Measurements from ENCODE around the gene GRM4.

GRM4 gene

DNA sequence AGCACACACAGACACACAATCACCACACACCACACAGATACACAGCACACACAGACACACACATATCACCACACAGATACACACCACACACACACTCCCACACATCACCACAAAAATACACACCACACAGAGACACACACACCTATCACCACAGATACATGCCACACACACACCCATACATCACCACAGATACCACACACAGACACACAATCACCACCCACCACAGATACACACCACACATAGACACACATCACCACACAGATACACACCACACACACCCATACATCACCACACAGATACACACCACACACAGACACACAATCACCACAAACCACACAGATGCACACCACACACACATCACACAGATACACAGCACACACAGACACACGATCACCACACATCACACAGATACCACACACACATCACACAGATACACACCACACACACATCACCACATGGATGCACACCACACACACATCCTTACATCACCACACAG, 74.0 kb downstream of the GRM4 start:
- Histone ChIP-seq H3K4me1 (ENCODE audit: control insufficient read depth, insufficient read depth, low read length) (peaks cover 13% of the 10 kb centered on the region), H3K9me3 (ENCODE audit: control insufficient read depth, low read length) (no peaks in the 10 kb centered on the region), H3K27me3 (ENCODE audit: control insufficient read depth, insufficient read depth, low read length, poor library complexity, severe bottlenecking) (no peaks in the 10 kb centered on the region), H3K36me3 (ENCODE audit: control insufficient read depth, insufficient read depth, low read length) (no peaks in the 10 kb centered on the region), H3K27ac (ENCODE audit: insufficient read depth, low read depth, low read length, poor library complexity, severe bottlenecking) (no peak overlapping the region), H3K4me3 (ENCODE audit: insufficient read depth, low read depth, low read length) (no peak overlapping the region)
- 89 to 94% methylated on average over 1 of the region's 1 CpG for WGBS, 2 experiments

DNA sequence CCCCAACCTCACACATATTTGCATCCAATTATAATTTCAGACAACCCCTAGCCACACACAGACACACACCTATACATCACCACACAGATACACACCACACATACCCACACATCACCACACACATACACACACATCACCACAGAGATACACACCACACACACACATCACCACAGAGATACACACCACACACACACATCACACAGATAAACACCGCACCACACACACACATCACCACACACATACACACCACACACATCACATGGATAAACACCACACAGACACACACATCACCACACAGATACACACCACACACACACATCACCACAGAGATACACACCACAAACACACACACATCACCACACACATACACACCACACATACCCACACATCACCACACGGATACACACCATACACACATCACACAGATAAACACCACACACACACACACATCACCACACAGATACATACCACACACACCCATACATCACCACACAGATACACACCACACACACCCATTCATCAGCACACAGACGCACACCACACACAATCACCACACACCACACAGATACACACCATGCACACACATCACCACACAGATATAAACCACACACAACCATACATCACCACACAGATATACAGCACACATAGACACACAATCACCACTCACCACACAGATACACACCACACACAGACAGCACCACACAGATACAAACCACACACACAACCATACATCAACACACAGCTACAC, 74.6 kb downstream of the GRM4 start:
- H3K27ac ChIP-seq (ENCODE audit: insufficient read depth, low read depth, low read length, poor library complexity, severe bottlenecking) = no peak overlapping the region
- 81 to 89% methylated on average over 3 of the region's 3 CpGs for WGBS, 2 experiments
- H3K4me3 ChIP-seq (ENCODE audit: insufficient read depth, low read depth, low read length) = no peak overlapping the region
- peaks cover 6% of the 10 kb centered on the region for H3K4me1 ChIP-seq (ENCODE audit: control insufficient read depth, insufficient read depth, low read length)
- H3K36me3 ChIP-seq (ENCODE audit: control insufficient read depth, insufficient read depth, low read length) = no peaks in the 10 kb centered on the region
- no peaks in the 10 kb centered on the region for H3K9me3 ChIP-seq (ENCODE audit: control insufficient read depth, low read length)
- no peaks in the 10 kb centered on the region for H3K27me3 ChIP-seq (ENCODE audit: control insufficient read depth, insufficient read depth, low read length, poor library complexity, severe bottlenecking)

DNA sequence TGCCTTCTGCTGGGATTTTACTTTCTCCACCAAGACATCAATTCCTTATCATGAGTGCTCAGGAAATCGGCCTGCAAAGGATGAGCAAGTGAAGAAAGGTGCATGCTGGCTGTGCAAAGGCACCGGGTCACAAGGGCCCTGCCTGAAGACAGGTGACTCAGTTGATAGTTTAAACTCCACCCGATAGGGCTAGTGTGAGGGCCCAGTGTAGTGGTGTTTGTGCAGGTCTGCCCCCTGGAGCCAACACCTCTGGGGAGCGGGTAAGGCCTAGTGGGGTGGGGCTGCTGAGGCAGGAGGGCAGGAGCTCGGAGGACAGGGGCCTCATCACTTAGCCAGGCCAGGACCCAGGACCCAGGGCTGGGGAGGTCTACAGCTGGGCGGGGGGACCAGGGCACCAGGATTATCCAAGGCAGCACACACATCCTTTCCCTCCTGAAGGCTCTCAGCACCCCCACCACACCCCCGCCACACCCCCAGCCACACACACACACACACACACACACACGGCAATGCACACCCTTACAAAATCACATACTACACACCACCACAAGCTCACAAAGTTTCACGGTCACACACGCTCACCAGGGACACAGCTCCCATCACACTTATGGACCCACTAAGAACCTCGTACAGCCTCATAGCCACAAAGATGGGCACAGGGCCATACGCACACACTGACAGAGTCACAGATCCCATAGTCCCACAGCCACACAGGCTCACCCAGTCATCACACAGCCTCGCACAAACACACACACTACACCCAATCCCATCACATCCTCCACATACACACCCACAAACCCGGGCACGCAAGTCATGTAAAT, 75.4 kb downstream of the GRM4 start:
- no peak overlapping the region for H3K4me3 ChIP-seq (ENCODE audit: insufficient read depth, low read depth, low read length)

DNA sequence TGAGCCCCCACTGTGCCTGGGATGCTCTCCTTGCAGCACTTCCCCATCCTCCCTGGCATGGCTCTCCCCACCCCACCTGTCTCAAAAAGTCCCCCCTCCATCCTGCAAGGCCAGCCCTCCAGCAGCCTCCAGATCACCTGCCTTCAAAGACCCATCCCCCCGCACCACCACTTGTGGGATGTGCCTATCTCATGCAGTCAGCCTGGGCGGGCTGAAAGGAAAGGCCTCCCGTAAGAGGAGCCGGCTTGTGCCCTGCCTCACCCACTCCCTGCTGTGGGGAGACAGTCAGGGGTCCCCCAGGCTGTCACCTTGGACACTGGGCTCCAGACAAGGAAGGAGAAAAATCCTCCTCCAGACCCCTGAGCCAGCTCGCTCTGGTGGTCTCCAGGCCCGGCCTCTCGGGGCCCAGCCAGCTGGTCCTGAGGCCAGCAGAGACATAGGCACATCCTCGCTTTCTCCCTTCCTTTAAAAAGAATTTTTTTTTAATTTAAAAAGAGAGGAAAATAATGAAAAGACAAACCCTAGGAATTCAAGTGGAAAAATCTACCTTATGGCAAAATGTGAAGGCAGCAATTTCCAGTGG, 77.3 kb downstream of the GRM4 start:
- H3K4me1 ChIP-seq (ENCODE audit: control insufficient read depth, insufficient read depth, low read length) = no peaks in the 10 kb centered on the region
- H3K9me3 ChIP-seq (ENCODE audit: control insufficient read depth, low read length) = no peaks in the 10 kb centered on the region
- no peak overlapping the region for H3K4me3 ChIP-seq (ENCODE audit: insufficient read depth, low read depth, low read length)
- 53 to 56% methylated on average over 5 to 6 of the region's 8 CpGs for WGBS, 2 experiments
- no peaks in the 10 kb centered on the region for H3K36me3 ChIP-seq (ENCODE audit: control insufficient read depth, insufficient read depth, low read length)
- H3K27ac ChIP-seq (ENCODE audit: insufficient read depth, low read depth, low read length, poor library complexity, severe bottlenecking) = no peak overlapping the region
- no peaks in the 10 kb centered on the region for H3K27me3 ChIP-seq (ENCODE audit: control insufficient read depth, insufficient read depth, low read length, poor library complexity, severe bottlenecking)

More for the DNA sequence above, 75.4 kb downstream of the GRM4 start:
- Histone ChIP-seq H3K27me3 (ENCODE audit: control insufficient read depth, insufficient read depth, low read length, poor library complexity, severe bottlenecking) (no peaks in the 10 kb centered on the region), H3K36me3 (ENCODE audit: control insufficient read depth, insufficient read depth, low read length) (no peaks in the 10 kb centered on the region), H3K9me3 (ENCODE audit: control insufficient read depth, low read length) (no peaks in the 10 kb centered on the region), H3K27ac (ENCODE audit: insufficient read depth, low read depth, low read length, poor library complexity, severe bottlenecking) (no peak overlapping the region), H3K4me1 (ENCODE audit: control insufficient read depth, insufficient read depth, low read length) (peaks cover 5% of the 10 kb centered on the region)
- WGBS, 2 experiments = 83 to 88% methylated on average over 15 of the region's 15 CpGs

DNA sequence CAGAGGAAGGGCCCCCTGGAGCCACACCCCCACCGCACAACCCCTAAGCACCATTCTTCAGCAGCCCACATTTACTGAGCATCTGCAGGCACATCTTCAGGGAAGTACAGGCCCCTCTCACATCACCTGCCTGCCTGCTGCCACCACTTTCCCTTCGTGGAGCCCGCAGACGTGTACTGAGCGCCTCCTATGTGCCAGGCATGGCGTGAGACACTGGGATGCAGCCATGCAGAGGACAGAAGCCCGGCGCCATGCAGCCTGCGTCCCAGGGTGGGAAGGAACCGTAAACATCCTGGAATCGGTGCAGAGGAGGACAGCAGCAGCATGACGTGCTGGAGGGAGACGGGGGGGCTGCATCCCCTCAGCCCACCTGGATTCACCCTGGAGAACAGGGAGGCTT, 78.1 kb downstream of the GRM4 start:
- no peak overlapping the region for H3K27ac ChIP-seq (ENCODE audit: insufficient read depth, low read depth, low read length, poor library complexity, severe bottlenecking)
- no peaks in the 10 kb centered on the region for H3K4me1 ChIP-seq (ENCODE audit: control insufficient read depth, insufficient read depth, low read length)
- H3K9me3 ChIP-seq (ENCODE audit: control insufficient read depth, low read length) = no peaks in the 10 kb centered on the region
- no peaks in the 10 kb centered on the region for H3K36me3 ChIP-seq (ENCODE audit: control insufficient read depth, insufficient read depth, low read length)
- no peak overlapping the region for H3K4me3 ChIP-seq (ENCODE audit: insufficient read depth, low read depth, low read length)
- WGBS, 2 experiments = 82 to 83% methylated on average over 13 of the region's 13 CpGs
- H3K27me3 ChIP-seq (ENCODE audit: control insufficient read depth, insufficient read depth, low read length, poor library complexity, severe bottlenecking) = no peaks in the 10 kb centered on the region

DNA sequence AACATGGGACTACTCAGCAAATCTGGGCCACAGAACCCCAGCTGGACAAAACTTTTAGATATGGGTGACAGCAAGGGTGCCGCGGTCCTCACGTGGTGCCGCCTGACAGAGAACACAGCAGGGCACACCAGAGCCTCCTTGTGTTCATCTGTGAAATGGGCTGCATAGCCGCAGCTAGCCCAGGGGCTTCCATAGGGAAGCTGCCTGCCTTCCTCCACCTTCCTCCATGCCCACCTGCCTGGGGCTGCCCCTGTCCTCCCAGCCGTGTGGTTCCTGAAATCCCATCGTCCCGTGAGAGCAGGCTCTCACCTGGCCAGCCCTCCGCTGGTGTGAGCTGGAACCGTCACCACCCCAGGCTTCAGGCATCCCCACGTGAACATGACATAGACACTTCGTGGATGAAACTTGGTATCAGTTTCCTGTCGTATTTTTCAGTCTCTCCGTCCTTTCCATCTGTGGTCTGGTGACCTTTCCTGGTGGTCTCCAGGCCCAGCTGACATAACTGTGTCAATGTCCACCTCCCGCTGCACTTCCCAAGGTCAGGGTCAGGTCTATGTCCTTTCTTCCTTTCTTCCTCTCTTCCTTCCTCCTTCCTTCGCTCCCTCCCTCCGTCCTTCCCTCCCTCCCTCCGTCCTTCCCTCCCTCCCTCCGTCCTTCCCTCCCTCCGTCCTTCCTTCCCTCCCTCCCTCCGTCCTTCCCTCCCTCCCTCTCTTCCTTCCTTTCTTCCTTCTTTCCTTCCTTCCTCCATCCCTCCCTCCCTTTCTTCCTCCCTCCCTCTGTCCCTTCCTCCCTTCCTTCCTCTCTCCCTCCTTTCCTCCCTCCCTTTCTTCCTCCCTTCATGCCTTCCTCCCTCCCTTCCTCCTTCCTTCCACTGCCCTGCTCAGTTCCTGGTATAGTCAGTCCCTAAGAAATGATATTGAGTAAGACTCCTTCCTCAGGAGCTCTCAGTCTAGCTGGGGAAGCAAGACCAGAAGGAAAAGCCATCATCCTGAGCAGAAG, 78.8 kb downstream of the GRM4 start:
- Histone ChIP-seq H3K9me3 (ENCODE audit: control insufficient read depth, low read length) (no peaks in the 10 kb centered on the region), H3K27me3 (ENCODE audit: control insufficient read depth, insufficient read depth, low read length, poor library complexity, severe bottlenecking) (no peaks in the 10 kb centered on the region)
- 86 to 87% methylated on average over 21 of the region's 21 CpGs for WGBS, 2 experiments

DNA sequence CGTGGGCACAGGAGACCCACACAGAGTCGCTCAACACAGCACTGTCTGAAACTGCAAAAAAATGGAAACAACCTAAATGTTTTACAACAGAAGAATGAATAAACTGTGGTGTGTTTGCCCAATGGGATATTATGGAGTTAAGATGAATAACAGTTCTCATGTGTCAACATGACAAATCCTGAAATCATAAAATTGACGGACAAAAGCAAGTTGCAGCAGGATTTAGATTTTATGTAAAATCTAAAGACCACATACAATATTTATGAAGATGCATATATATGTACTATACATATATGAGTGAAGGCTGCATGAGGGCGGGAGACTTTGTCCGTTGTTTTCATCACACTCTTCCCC, 79.7 kb downstream of the GRM4 start:
- H3K27me3 ChIP-seq (ENCODE audit: control insufficient read depth, insufficient read depth, low read length, poor library complexity, severe bottlenecking) = no peaks in the 10 kb centered on the region
- no peak overlapping the region for H3K4me3 ChIP-seq (ENCODE audit: insufficient read depth, low read depth, low read length)
- WGBS, 2 experiments = 96 to 100% methylated on average over 4 to 5 of the region's 5 CpGs
- no peaks in the 10 kb centered on the region for H3K4me1 ChIP-seq (ENCODE audit: control insufficient read depth, insufficient read depth, low read length)
- H3K9me3 ChIP-seq (ENCODE audit: control insufficient read depth, low read length) = no peaks in the 10 kb centered on the region
- no peak overlapping the region for H3K27ac ChIP-seq (ENCODE audit: insufficient read depth, low read depth, low read length, poor library complexity, severe bottlenecking)
- no peaks in the 10 kb centered on the region for H3K36me3 ChIP-seq (ENCODE audit: control insufficient read depth, insufficient read depth, low read length)

More for the DNA sequence above, 78.8 kb downstream of the GRM4 start:
- Histone ChIP-seq H3K4me3 (ENCODE audit: insufficient read depth, low read depth, low read length) (no peak overlapping the region), H3K36me3 (ENCODE audit: control insufficient read depth, insufficient read depth, low read length) (no peaks in the 10 kb centered on the region), H3K4me1 (ENCODE audit: control insufficient read depth, insufficient read depth, low read length) (no peaks in the 10 kb centered on the region), H3K27ac (ENCODE audit: insufficient read depth, low read depth, low read length, poor library complexity, severe bottlenecking) (no peak overlapping the region)

DNA sequence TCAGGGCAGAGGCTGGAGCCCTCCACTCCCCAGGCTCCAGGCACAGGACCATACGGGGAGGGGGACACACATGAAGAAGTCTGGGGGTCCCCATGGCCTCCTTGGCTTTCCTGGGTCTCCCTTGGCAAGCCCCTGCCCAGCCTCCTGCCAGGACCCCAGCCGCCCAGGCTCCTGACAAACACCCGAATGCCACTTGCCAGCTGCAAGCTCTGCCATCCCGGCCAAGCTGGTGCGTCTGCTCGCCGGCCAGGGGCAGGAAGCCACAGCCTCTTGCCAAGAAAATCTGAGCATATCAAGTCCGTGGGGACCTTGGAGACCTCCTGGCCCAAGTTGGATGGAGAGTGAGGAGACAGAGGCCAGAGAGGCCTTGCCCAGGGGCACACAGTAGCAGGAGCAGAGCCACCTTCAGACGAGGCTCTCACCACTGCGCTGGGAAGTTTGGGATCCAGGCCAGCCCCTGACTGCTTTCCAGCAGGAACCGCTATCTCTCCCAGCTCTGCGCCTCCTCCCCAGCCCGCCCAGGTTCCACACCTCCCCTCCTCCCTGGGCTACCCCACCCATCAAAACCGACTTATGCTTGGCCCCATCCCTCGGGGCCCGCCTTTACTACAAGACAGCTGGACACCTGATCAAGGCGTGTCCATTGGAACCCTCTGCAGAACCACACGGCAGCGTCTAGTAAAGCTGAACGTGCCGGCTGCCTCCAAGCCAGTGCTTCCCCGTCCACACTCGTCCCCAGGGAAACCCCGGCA, 80.2 kb downstream of the GRM4 start:
- 91% methylated on average over 24 of the region's 24 CpGs for WGBS, 2 experiments
- Histone ChIP-seq H3K4me1 (ENCODE audit: control insufficient read depth, insufficient read depth, low read length) (no peaks in the 10 kb centered on the region), H3K4me3 (ENCODE audit: insufficient read depth, low read depth, low read length) (no peak overlapping the region), H3K36me3 (ENCODE audit: control insufficient read depth, insufficient read depth, low read length) (no peaks in the 10 kb centered on the region), H3K27ac (ENCODE audit: insufficient read depth, low read depth, low read length, poor library complexity, severe bottlenecking) (no peak overlapping the region), H3K27me3 (ENCODE audit: control insufficient read depth, insufficient read depth, low read length, poor library complexity, severe bottlenecking) (no peaks in the 10 kb centered on the region), H3K9me3 (ENCODE audit: control insufficient read depth, low read length) (no peaks in the 10 kb centered on the region)

DNA sequence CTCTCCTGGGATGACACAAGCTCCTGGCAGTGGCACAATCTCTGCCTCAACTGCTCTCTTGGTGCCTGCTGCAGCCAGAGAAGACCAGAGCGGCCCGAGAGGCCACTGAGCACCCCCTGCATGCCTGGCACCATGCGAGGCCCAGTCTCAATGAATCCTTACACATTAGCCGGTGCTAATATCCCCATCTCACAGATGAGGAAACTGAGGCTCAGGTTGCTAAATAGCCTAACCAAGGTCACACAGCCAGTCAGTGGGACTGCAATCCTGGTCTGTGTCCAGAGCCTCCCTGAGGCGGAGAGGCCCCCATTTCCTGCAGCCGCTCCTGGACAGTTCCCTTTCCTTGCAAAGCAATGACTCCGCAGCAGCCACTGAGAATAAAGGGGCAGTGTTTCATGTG, 81.2 kb downstream of the GRM4 start:
- Histone ChIP-seq H3K9me3 (ENCODE audit: control insufficient read depth, low read length) (no peaks in the 10 kb centered on the region), H3K4me1 (ENCODE audit: control insufficient read depth, insufficient read depth, low read length) (no peaks in the 10 kb centered on the region), H3K36me3 (ENCODE audit: control insufficient read depth, insufficient read depth, low read length) (no peaks in the 10 kb centered on the region), H3K4me3 (ENCODE audit: insufficient read depth, low read depth, low read length) (no peak overlapping the region), H3K27ac (ENCODE audit: insufficient read depth, low read depth, low read length, poor library complexity, severe bottlenecking) (no peak overlapping the region), H3K27me3 (ENCODE audit: control insufficient read depth, insufficient read depth, low read length, poor library complexity, severe bottlenecking) (no peaks in the 10 kb centered on the region)
- 91 to 93% methylated on average over 7 of the region's 7 CpGs for WGBS, 2 experiments

Measured in ectodermal cell (in vitro differentiated cells).